GM21447 (cell line): ENCODE measurements around the gene SLC26A11.

Experiments used
- ATAC-seq: cut with Tn5 transposase; IDR thresholded peaks from one replicate; pipeline ENCODE4 v1.9.1; 2021; ENCODE audit not compliant: unreplicated experiment

The SLC26A11 gene

DNA sequence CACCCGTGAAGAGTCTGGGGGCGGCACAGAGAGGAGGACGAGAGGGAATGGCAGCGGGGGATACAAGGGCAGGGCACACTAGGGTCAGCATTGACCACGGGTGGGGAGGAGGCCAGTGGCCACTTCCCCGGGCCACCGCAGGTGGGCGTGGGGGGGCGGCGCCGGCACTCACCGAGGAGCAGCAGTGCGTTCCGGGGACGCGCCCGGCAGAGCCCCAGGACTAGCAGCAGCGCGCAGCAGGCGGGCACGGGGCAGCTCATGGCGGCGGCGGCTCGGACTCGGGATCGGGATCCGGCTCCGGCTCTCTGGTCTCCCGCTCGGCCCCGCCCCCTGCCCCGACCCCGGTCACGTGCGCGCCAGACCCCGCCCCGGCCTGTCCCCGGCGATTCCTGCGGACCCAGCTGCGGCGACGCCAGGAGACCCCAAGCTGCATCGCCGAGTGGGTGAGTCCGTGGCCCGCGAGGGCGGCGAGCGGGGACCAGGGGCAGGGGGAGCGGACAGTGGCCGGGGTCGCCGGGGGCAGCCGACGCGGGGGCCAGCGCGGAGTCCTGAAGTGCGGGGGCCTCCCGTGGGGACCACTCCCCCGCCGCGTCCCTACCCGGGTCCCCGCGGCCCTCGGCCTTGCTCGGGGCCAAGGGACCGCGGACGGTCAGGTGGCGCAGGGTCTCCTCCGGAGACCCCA, at the start of gene SLC26A11, which contains the start of gene SGSH:
TSS of gene SLC26A11 (plus strand) at position 374 of the 682 bp plus-strand sequence. CDS start 1,134 bp downstream, outside the sequence.
TSS of gene SGSH (minus strand) at position 280 of the 682 bp plus-strand sequence. CDS start at position 260, 20 bp downstream.
- ATAC-seq = peak; percentile 30

DNA sequence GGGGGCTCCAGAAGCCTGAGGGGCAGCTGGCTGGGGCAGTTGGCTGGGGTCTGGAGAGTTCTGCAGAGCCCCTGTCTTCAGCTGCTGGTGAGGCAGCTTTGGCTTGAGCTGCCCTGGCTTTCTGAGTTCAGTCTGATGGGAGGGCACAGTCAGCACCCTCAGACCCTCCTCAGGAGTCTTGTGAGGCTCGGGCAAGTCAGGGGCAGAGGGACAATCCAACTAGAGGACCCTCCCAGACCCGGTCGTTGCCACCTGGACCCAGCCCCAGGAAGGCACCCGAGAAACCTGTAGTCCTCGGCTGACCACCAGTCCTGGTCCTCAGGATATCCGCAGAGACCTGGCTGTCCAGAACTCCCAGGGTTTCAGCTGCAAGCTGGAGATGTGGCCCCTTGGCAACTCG, 48.5 kb upstream of the SLC26A11 start:
- ATAC-seq = no peak

DNA sequence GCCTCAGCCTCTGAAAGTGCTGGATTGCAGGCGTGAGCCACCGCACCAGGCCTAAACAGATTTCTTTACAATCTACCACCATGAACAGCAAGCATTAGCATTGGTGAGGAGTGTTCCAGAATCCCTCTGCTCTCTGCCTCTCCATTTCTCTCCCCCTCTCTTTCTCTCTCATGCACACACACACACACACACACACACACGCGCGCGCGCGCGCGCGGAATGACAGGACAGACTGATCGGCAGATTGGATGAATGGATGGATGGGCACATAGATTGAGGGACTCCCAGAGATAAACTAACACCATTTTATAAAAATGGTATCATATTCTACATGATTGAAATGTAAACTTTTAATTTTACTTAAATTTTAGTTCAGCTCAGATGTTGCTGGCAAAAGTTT, 47.1 kb upstream of the SLC26A11 start:
- ATAC-seq = no peak

DNA sequence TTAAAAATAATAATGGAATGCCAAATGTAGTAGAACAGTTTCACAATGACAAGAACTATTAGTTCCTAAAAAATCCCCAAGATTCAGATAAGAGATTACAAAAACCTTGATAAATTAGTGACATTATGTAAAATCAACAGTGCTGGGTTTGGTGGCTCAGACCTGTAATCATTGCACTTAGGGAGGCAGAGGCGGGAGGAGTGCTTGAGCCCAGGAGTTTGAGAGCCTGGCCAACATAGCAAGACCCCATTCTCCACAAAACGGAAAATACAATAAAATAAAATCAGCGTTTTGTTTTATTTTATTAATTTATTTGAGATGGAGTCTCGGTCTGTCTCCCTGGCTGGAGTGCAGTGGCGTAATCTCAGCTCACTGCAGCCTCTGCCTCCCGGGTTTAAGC, 46.3 kb upstream of the SLC26A11 start:
- no peak for ATAC-seq

DNA sequence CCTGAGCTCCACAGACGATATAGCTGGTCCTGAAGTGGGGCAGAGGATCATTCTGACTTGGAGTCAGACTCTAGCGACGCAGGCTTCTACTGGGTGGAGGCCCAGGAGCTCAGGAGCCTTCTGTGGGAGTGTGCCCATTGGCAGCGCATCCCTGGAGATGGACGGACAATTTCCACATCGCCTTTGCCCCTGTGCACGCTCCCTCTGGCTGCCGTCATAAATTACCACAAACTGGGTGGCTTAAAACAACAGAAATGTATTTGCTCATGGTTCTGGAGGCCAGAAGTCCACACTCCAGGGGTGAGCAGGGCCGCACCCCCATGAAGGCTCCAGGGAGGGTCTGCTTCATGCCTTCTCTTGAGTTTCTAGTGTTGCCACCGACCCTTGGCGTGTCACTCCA, 43.5 kb upstream of the SLC26A11 start:
- no peak for ATAC-seq

DNA sequence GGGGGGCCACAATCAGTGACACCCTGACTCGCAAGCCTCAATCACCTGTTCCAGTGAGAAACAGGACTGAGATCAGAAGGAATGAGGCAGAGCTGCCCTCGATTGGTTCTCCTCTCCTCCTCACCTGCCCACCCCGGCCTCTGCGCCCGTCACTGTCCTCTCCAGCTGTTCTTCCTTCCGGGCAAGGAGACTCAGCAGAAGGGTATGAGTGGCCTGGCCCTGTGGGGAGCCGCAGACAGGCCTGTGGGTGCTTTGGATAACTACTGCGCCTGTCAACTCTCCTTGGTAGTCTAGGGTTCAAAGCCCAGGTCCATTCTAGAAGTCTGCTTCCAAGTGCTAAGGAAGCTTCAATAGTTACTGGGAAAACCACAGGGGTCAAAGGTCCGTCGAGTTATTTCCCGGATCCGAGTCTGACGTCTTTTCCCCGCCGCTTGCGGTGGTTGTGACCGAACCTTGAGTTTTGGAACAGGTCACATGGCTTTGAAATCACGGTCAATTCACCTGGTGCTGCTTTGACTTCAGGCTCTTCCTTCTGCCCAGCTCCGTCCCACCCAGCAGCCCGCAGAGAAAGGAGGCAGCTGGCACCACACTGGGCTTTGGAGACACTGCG, 42.1 kb upstream of the SLC26A11 start:
- ATAC-seq = no peak

DNA sequence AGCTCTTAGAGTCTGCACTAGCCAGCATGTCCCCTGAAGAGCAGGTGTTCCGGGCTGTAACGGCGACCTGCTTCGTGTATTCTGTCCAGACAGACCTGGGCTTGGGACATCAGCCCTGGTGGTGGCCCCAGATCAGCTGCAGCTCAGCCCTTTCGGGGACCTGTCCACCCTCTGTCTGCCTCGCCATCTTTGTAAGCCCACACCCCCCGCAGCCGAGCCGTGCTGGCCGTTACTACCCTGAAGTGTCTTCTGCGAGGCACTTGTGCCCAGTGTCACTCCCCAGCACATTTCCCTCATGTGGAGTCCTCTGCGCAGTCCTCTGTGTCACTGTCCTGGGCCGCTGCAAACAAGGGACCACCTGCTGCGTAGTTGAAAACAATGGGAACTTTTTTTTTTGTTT, 40.0 kb upstream of the SLC26A11 start:
- ATAC-seq = no peak

DNA sequence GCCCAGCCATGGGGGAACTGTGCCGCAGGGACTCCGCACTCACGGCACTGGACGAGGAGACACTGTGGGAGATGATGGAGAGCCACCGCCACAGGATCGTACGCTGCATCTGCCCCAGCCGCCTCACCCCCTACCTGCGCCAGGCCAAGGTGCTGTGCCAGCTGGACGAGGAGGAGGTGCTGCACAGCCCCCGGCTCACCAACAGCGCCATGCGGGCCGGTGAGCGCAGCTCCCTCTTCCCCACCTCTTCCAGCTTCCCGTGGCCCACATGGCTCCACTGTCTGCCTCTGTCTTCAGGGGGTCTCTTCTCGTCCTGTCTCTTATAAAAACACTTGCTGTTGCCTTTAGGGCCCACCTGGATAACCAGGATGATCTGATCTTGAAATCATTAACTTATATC, 38.8 kb upstream of the SLC26A11 start:
- no peak for ATAC-seq

DNA sequence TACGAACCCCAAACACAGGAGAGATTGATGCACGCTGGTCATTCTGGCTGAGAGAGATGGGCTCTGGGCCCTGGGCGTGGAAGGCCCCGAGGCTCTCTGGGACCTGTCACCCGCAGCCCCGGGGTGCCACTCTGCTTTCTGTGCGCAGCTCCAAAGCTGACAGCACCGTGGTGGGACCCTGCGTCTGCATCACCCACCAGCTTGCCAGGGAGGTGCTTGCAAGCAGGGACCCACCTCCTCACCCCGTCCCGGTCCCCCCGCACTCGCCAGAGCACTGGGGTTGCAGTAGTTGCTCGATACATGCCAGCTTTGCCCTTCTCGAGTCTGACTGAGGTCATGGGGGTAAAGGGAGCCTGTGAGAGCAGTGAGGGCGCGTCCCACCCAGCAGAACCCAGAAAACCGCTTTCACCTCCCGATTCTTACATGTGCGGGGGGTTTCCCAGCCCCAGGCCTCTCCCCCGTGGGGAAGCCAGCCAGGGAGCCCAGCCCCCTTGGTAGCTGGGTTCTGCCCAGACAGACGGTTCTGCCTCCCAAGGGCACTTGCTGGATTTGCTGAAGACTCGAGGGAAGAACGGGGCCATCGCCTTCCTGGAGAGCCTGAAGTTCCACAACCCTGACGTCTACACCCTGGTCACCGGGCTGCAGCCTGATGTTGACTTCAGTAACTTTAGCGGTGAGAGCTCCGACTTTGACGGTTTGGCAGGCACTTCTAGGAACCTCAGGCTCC, 37.9 kb upstream of the SLC26A11 start:
- no peak for ATAC-seq

DNA sequence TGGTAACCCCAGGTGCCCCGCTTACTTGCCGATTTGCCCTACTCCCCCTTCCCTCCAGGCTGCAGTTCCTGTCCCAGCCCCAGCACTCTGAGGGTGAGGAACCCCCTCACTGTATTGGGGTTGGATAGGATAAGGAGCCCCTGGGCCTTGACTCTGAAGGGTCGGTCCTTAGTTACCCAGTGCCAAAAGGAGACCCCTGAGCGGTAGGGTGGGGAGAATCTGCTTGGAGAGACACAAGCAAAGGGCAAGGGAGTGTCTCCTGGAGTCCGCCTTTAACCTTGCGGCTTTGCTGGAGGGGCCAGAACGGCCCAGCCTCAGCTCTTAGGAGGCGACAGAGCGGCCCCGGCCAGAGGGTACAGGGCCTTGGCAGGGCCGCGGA, 37.4 kb upstream of the SLC26A11 start:
- no peak for ATAC-seq

DNA sequence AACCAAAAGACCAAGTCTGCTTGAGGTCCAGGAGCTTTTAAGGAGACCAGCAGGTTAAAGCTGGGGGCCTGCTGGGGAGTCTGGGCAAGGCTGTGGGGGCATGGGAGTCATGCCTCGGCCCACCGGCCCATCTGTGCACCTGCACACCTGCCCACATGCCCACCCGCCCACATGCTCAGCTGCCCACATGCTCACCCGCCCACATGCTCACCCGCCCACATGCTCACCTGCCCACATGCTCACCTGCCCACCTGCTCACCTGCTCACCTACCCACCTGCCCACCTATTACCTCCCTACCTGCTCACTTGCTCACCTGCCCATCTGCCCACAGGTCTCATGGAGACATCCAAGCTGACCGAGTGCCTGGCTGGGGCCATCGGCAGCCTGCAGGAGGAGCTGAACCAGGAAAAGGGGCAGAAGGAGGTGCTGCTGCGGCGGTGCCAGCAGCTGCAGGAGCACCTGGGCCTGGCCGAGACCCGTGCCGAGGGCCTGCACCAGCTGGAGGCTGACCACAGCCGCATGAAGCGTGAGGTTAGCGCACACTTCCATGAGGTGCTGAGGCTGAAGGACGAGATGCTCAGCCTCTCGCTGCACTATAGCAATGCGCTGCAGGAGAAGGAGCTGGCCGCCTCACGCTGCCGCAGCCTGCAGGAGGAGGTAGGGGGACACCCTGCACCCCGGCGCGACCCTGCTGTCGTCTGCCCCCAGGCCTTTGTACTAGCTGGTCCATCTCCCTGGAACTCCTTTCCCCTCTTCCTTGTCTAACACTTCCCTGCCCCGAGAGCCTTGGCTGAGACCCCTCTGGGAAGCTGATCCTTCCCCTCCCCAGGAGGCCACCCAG, 36.4 kb upstream of the SLC26A11 start:
- ATAC-seq = no peak

DNA sequence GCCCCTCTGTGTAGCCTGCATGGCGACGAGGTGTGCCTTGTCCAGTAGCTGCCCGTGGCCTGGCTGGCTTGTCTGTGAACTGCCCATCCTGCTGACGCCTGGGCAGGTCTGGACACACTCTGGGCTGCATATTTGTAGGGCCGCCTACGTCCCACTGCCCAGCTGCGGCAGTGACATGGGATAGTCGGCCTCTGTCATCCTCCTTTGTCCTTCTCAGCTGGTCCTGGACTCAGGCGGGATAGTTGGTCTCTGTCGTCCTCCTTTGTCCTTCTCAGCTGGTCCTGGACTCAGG, 35.9 kb upstream of the SLC26A11 start:
- no peak for ATAC-seq

DNA sequence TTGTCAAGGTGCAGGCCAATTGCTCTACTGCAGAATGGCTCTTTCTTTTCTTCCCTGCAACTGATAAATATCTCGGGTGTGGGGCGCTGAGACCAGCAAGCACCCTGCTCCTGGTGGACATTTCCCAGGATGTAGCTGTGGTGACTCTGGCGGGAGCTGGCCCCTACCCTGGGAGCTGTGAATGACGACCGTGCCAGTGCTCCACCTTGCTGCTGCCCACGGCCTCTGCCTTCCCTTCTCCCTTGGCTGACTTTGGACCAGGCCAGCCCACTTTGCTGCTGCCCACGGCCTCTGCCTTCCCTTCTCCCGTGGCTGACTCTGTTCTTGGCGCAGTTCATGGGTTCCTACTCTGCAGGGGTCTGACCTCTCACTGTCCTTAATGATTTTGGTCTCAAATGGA, 34.3 kb upstream of the SLC26A11 start:
- no peak for ATAC-seq

DNA sequence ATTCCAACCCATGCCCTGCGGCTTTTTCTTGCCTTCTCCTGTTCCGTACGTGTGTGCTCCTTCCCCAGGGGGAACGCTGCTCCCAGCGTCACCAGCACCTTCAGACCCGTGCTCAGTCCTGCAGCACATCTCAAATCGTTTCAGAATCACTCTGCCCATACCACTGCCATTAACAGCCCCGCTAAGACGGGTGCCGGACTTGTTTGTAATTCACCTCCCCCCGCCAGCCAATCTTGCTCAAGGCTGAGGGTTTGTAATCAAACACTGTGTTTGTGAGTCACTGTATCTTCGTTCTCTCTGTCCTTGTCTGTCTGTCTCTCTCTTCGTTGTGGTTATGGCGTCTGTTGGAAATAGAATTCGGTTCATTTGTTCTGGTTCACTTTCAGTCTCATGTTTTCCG, 33.1 kb upstream of the SLC26A11 start:
- ATAC-seq = no peak

DNA sequence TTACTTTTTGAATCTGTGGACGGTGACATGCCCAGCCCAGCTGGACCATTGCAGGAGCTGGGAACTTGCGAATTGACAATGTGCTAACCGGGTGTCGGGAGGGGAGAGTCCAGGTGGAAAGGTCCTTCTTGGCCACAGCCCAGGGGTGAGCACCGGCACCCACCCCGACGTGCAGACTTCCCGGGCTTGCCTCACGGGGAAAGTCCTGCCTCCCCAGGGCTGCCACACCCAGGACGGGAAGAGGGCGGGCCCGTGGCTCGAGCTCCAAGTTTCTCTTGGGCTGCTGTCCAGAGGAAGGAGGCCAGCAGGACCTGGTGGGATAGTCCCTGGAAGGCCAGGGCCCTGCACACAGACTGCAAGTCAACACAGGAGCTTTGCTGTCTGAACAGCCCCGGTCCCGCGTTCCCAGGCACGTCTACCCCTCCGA, 32.7 kb upstream of the SLC26A11 start:
- ATAC-seq = no peak

DNA sequence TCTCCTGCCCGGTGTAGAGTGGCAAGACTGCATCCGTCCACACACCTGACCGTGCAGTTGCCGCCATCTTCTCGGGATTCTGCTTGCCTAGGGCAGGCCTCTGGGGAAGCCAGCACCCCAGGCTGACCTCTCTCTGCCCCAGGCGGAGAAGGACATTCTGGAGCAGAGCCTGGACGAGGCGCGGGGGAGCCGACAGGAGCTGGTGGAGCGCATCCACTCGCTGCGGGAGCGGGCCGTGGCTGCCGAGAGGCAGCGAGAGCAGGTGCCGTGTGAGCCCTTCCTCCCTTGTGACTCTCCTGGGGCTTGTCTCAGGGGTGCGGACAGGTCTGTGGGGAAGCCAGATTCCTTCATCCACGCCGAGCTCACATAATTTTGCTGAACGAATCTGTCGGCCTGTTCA, 30.6 kb upstream of the SLC26A11 start:
- ATAC-seq = no peak

DNA sequence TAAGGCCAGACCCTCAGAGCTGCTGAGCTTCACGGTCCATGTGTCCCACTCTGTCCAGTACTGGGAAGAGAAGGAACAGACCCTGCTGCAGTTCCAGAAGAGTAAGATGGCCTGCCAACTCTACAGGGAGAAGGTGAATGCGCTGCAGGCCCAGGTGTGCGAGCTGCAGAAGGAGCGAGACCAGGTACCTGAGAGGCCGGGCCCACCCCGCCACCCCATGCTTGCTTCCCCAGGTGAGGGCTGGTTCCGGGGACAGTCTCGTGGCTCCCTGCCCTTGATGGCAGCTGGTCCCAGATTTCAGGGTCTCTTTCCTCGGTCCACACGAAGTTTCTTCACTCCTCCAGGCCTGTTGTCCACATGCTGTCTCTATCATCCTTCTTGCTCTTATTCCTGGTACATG, 29.5 kb upstream of the SLC26A11 start:
- ATAC-seq = no peak

DNA sequence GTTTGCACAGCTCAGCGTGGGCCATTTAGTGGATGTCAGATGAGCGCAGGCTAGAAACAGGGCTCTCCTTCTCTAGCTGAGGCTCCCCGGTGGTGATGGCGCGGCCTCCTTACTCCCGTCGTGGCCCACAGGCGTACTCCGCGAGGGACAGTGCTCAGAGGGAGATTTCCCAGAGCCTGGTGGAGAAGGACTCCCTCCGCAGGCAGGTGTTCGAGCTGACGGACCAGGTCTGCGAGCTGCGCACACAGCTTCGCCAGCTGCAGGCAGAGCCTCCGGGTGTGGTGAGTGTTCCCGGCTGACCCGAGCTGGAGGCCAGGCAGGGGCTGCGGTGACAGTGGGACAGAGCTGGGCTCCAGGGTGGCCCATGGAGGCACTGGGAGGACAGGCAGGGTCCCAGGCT, 29.0 kb upstream of the SLC26A11 start:
- no peak for ATAC-seq

DNA sequence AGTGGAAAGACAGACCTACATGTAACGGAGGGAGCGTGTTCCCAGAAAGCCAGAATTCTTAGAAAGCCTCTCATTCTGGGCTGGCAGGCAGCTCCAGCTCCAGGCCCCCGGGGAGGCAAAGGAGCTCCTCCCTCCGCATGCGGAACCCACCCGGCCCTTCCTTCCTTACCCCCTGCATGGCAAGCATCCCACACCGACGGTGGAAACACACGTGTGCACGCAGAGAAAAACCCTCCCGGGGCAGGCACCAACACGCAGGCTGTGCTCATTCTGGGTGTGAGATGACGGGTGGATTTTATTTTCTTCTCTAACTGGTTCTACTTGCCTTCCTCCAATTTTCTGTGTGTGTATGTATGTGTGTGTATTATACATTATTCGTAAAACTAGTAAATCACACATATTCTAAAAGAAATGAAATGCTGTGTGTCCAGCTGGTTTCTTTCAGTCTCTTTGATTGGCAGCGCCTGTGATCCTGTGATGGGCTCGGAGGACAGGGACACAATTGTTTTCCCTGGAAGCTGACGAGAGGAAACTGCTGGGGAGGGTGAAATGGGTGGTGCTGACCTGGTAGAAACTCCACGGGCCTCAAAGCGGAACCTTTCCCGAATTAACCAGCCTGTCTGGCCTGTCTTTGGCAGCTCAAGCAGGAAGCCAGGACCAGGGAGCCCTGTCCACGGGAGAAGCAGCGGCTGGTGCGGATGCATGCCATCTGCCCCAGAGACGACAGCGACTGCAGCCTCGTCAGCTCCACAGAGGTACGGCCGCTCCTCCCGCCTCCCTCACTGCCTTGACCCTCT, 28.2 kb upstream of the SLC26A11 start:
- no peak for ATAC-seq

DNA sequence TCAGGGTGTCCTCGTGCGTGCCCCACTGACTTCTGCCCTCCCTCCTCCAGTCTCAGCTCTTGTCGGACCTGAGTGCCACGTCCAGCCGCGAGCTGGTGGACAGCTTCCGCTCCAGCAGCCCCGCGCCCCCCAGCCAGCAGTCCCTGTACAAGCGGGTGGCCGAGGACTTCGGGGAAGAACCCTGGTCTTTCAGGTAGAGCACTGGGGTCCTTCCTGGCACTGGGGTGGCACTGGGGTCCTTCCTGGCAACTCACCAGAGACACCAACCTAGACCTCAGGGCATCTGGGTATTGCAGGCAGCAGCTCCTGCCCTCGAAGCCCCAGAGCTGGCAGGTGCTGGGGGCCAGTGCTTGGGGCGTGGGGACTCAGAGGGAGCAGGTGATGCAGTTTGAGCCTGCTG, 25.1 kb upstream of the SLC26A11 start:
- ATAC-seq = no peak
